HepG2 (cell line): ENCODE results near the gene NEU1. TPM values are rescaled to one million over a fixed set of nuclear protein-coding genes. Genes with fewer than 3 reads are reported as not detected.

ENCODE experiments used
- CCAR2 ChIP-seq: fragments of 200-400 bp; formaldehyde crosslinking; optimal IDR thresholded peaks from 2 replicates; pipeline ENCODE3; 2018; ENCODE audit warnings: low read depth, mild to moderate bottlenecking, low read length, moderate library complexity
- CEBPB ChIP-seq: IDR thresholded peaks from 2 replicates; pipeline ENCODE4 v1.6.1; 2011; ENCODE audit warnings: low read depth, low read length, improper control_type of control experiment, borderline replicate concordance
- CREM ChIP-seq, 2 experiments: sonication (generic) in 1 of 2; formaldehyde crosslinking in 1 of 2; IDR thresholded peaks; 2 replicates each; pipeline versions ENCODE4 v1.4.0 to v1.6.1; 2016 to 2020; ENCODE audit warnings: antibody characterized with exemption in 1 of 2, mild to moderate bottlenecking in 1 of 2, missing genetic modification reagents in 1 of 2
- FOXP1 ChIP-seq, 2 experiments: fragments of 450-650 bp in 1 of 2; IDR thresholded peaks; 2 replicates each; pipeline ENCODE4 v1.6.1; 2017 to 2018; ENCODE audit warnings: antibody characterized with exemption in 1 of 2
- HDAC1 ChIP-seq: sonication (generic); formaldehyde crosslinking; IDR thresholded peaks from 2 replicates; pipeline ENCODE4 v1.5.1; 2020; ENCODE audit warnings: mild to moderate bottlenecking, missing genetic modification reagents
- HDAC6 ChIP-seq: fragments of 200-600 bp; sonication (generic); IDR thresholded peaks from 2 replicates; pipeline ENCODE4 v1.7.0; 2017; ENCODE audit warnings: mild to moderate bottlenecking, antibody characterized with exemption, low read length, low read depth
- KLF15 ChIP-seq: sonication (generic); formaldehyde crosslinking; IDR thresholded peaks from 2 replicates; pipeline ENCODE4 v1.8.1; 2023; ENCODE audit warnings: borderline replicate concordance, mild to moderate bottlenecking, inconsistent platforms, missing genetic modification reagents, mixed read lengths
- MTA1 ChIP-seq: sonication (generic); formaldehyde crosslinking; IDR thresholded peaks from 2 replicates; pipeline ENCODE4 v1.4.0; 2020; ENCODE audit warnings: missing genetic modification reagents, mild to moderate bottlenecking, borderline replicate concordance
- NFE2L1 ChIP-seq: sonication (generic); formaldehyde crosslinking; IDR thresholded peaks from 2 replicates; pipeline ENCODE4 v1.4.0; 2020; ENCODE audit warnings: missing genetic modification reagents, mild to moderate bottlenecking, borderline replicate concordance
- PHF20 ChIP-seq: sonication (generic); formaldehyde crosslinking; IDR thresholded peaks from 2 replicates; pipeline ENCODE4 v1.5.0; 2020; ENCODE audit warnings: mild to moderate bottlenecking, missing genetic modification reagents
- SP1 ChIP-seq, 2 experiments: fragments of 450-650 bp in 1 of 2; sonication (generic) in 1 of 2; formaldehyde crosslinking in 1 of 2; IDR thresholded peaks; 2 replicates each; pipeline versions ENCODE4 v1.4.0 to v1.6.1; 2016 to 2020; ENCODE audit warnings: missing genetic modification reagents in 1 of 2
- THAP7 ChIP-seq: sonication (generic); formaldehyde crosslinking; IDR thresholded peaks from 2 replicates; pipeline ENCODE4 v1.8.1; 2023; ENCODE audit warnings: mild to moderate bottlenecking, missing genetic modification reagents
- TSC22D2 ChIP-seq: sonication (generic); formaldehyde crosslinking; IDR thresholded peaks from 2 replicates; pipeline ENCODE4 v1.5.1; 2020; ENCODE audit warnings: missing genetic modification reagents, mild to moderate bottlenecking, borderline replicate concordance
- ZBTB20 ChIP-seq: sonication (generic); formaldehyde crosslinking; IDR thresholded peaks from 2 replicates; pipeline ENCODE4 v1.8.1; 2023; ENCODE audit warnings: missing genetic modification reagents, low read depth, mild to moderate bottlenecking, borderline replicate concordance
- ZC3H4 ChIP-seq: sonication (generic); formaldehyde crosslinking; IDR thresholded peaks from 2 replicates; pipeline ENCODE4 v1.4.0; 2020; ENCODE audit warnings: missing genetic modification reagents, borderline replicate concordance
- ZMYM2 ChIP-seq: sonication (generic); formaldehyde crosslinking; IDR thresholded peaks from 2 replicates; pipeline ENCODE4 v1.8.0; 2022; ENCODE audit warnings: mild to moderate bottlenecking, missing genetic modification reagents
- ZNF136 ChIP-seq: sonication (generic); formaldehyde crosslinking; IDR thresholded peaks from 2 replicates; pipeline ENCODE4 v1.8.1; 2022; ENCODE audit warnings: low read depth, mild to moderate bottlenecking, moderate library complexity, missing genetic modification reagents
- ZNF263 ChIP-seq: sonication (generic); formaldehyde crosslinking; IDR thresholded peaks from 2 replicates; pipeline ENCODE4 v1.4.0; 2020; ENCODE audit warnings: missing genetic modification reagents
- ZNF724P ChIP-seq: sonication (generic); formaldehyde crosslinking; IDR thresholded peaks from 2 replicates; pipeline ENCODE4 v1.8.0; 2022; ENCODE audit warnings: missing genetic modification reagents, borderline replicate concordance
- ZNF775 ChIP-seq: sonication (generic); formaldehyde crosslinking; IDR thresholded peaks from 2 replicates; pipeline ENCODE4 v1.4.0; 2020; ENCODE audit warnings: missing genetic modification reagents, mild to moderate bottlenecking, moderate library complexity, borderline replicate concordance
- ZNF83 ChIP-seq: sonication (generic); formaldehyde crosslinking; IDR thresholded peaks from 2 replicates; pipeline ENCODE4 v1.4.0; 2020; ENCODE audit warnings: missing genetic modification reagents, mild to moderate bottlenecking, borderline replicate concordance
- ZNF841 ChIP-seq: sonication (generic); formaldehyde crosslinking; IDR thresholded peaks from 2 replicates; pipeline ENCODE4 v1.8.1; 2023; ENCODE audit warnings: missing genetic modification reagents, borderline replicate concordance
- polyA plus RNA-seq, 8 experiments: library from polyadenylated mRNA; depleted of rRNA in 3 of 8; stranded (reverse) in 7 of 8; unstranded in 1 of 8; fragments of >200 nt; fragmentation: Illumina TruSeq in 4 of 8; extraction: Trizol in 4 of 8; gene quantifications; 2 replicates each; pipeline versions ENCODE4 v1.2.1 to v1.2.3, GENCODE V29; 2011 to 2016; ENCODE audit warnings: low read depth in 4 of 8, missing spikeins in 1 of 8, mixed read lengths in 1 of 8; ENCODE audit not compliant: insufficient read depth in 1 of 8
- total RNA-seq, 5 experiments: library from RNA; depleted of rRNA; stranded (reverse); fragments of >200 nt; fragmentation: Illumina TruSeq; extraction: Trizol; gene quantifications; 2 replicates each; pipeline ENCODE4 v1.2.3, GENCODE V29; 2016; ENCODE audit warnings: low read depth in 1 of 5
- TF ChIP-seq, protein P1 (sequence below): sonication (generic); formaldehyde crosslinking; IDR thresholded peaks from 2 replicates; pipeline ENCODE4 v1.8.1; 2023; ENCODE audit warnings: mild to moderate bottlenecking, missing genetic modification reagents, borderline replicate concordance
- TF ChIP-seq, protein P2 (sequence below): sonication (generic); formaldehyde crosslinking; IDR thresholded peaks from 2 replicates; pipeline ENCODE4 v1.4.0; 2020; ENCODE audit warnings: low read depth, missing genetic modification reagents

Gene NEU1
- total and polyA plus RNA-seq, 2 of the 13 experiments (the other 11 are each of a cell fraction or from before 2014, with no cell fraction given), result 215 to 297 TPM

DNA sequence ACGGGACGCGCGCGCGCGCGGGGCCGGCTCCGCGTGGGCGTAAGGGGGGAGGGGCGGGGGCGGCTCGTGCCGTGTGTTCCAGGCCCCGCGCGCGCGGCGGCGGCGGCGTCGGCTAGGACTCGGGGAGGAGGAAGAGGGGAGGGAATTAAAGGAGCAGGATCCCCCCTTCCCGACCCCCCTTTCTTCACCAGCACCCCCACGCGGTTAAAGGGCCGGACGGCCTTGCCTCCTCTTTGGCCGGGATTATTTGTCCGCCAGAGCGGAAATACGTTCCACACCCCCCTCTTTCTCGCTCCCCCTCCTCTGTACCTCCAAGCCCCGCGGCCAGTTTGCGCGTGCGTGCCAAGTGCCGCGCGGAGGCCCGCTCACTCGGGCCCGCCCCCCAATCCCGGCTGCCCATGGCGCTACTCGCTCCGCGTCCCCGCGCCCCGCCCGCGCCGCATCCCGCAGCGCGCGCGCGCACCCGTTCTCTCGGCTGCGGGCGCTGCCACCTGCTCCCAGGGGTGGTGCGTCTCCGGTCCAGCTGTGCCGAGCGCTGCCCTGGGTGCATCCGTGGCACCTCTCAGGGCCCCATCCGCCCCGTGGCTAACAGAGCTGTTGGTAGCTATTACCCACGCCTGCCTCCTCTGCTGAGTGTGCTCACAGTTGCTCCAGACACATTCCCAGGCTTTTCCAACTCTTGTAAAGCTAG, 39.5 kb upstream of the NEU1 start, which contains the start of gene ZBTB12 (continued):
- TF ChIP-seq CEBPB (no peak), ZC3H4 (CRISPR knock-in tag) (no peak), ZNF263 (CRISPR knock-in tag) (no peak), NFE2L1 (CRISPR knock-in tag) (no peak), ZNF83 (no peak; the same call in 1 of the 2 replicates), SP1 (IDR thresholded peaks at IDR 0.05) (no peak), SP1 (CRISPR knock-in tag; IDR thresholded peaks at IDR 0.05) (no peak; the same call in 1 of the 2 replicates), MTA1 (CRISPR knock-in tag) (no peak), THAP7 (CRISPR knock-in tag) (no peak), ZNF775 (CRISPR knock-in tag) (no peak), CREM (IDR thresholded peaks at IDR 0.05) (no peak), CREM (CRISPR knock-in tag; IDR thresholded peaks at IDR 0.05) (no peak), ZMYM2 (CRISPR knock-in tag) (no peak), PHF20 (CRISPR knock-in tag) (peak; percentile 27), HDAC1 (CRISPR knock-in tag) (no peak; the same call in 1 of the 2 replicates), ZNF841 (no peak), ZNF136 (CRISPR knock-in tag) (no peak), CCAR2 (peak; percentile 9), HDAC6 (no peak), ZBTB20 (CRISPR knock-in tag) (0 out of 2 replicates have a peak, but pooled peaks have one; percentile 27), TSC22D2 (peak; percentile 60; the same call in 1 of the 2 replicates), KLF15 (no peak), FOXP1 (IDR thresholded peaks at IDR 0.05) (no peak), FOXP1 (CRISPR knock-in tag; IDR thresholded peaks at IDR 0.05) (no peak), ZNF724P (CRISPR knock-in tag) (0 out of 2 replicates have a peak, but pooled peaks have one; percentile 10)
- TF ChIP-seq, protein P1, sequence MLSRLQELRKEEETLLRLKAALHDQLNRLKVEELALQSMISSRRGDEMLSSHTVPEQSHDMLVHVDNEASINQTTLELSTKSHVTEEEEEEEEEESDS (CRISPR knock-in tag), result no peak
- TF ChIP-seq, protein P2, sequence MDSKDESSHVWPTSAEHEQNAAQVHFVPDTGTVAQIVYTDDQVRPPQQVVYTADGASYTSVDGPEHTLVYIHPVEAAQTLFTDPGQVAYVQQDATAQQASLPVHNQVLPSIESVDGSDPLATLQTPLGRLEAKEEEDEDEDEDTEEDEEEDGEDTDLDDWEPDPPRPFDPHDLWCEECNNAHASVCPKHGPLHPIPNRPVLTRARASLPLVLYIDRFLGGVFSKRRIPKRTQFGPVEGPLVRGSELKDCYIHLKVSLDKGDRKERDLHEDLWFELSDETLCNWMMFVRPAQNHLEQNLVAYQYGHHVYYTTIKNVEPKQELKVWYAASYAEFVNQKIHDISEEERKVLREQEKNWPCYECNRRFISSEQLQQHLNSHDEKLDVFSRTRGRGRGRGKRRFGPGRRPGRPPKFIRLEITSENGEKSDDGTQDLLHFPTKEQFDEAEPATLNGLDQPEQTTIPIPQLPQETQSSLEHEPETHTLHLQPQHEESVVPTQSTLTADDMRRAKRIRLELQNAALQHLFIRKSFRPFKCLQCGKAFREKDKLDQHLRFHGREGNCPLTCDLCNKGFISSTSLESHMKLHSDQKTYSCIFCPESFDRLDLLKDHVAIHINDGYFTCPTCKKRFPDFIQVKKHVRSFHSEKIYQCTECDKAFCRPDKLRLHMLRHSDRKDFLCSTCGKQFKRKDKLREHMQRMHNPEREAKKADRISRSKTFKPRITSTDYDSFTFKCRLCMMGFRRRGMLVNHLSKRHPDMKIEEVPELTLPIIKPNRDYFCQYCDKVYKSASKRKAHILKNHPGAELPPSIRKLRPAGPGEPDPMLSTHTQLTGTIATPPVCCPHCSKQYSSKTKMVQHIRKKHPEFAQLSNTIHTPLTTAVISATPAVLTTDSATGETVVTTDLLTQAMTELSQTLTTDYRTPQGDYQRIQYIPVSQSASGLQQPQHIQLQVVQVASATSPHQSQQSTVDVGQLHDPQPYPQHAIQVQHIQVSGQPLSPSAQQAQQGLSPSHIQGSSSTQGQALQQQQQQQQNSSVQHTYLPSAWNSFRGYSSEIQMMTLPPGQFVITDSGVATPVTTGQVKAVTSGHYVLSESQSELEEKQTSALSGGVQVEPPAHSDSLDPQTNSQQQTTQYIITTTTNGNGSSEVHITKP (CRISPR knock-in tag), result peak; percentile 79; the same call in 1 of the 2 replicates
